Measurements from ENCODE around the gene XPO1. TPM values are rescaled to one million over a fixed set of nuclear protein-coding genes. Genes with fewer than 3 reads are reported as not detected.

The XPO1 gene
- total RNA-seq, 2 donors from 2014 or later = 264 to 315 TPM

DNA sequence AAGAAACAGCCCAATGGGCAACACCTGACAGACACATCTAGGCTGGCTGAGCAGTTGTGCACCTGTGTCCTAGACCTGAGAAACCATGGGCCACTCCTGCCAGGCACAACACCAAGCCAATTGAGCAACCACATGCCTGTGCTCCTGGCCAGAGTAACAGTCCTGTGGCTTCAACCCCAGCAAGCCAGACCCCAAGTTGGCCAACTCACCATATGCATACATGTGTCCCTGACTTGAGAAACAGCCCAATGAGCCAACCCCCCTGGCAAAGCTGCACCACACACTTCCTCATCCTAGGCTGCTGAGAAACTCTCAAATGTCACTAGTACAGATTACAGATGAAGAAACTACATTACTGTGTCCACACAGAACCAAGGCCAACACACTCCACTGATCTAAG is 103.8 kb downstream of the XPO1 start:
- Mint-ChIP-seq H3K4me3 (no peak overlapping the region), H3K36me3 (ENCODE audit: low read depth) (peaks cover 30% of the 10 kb centered on the region), H3K9me3 (peaks cover 33% of the 10 kb centered on the region), H3K4me1 (peaks cover 15% of the 10 kb centered on the region), H3K27me3 (ENCODE audit: insufficient read depth) (no peaks in the 10 kb centered on the region), H3K27ac (peak overlapping the region; percentile 55)
- Histone ChIP-seq H3K27me3 (ENCODE audit: control insufficient read depth, insufficient read depth, low read length, poor library complexity, severe bottlenecking) (no peaks in the 10 kb centered on the region), H3K9me3 (ENCODE audit: control insufficient read depth, low read length) (peaks cover 26% of the 10 kb centered on the region), H3K27ac (ENCODE audit: low read depth, low read length) (no peak overlapping the region), H3K9ac (ENCODE audit: extremely low read depth, low read length, poor library complexity, severe bottlenecking) (no peak overlapping the region), H3K4me1 (ENCODE audit: control insufficient read depth, insufficient read depth, low read length) (peaks cover 3% of the 10 kb centered on the region), H3K4me3 (ENCODE audit: low read length) (no peak overlapping the region), H3K36me3 (ENCODE audit: control insufficient read depth, insufficient read depth, low read length) (peaks cover 6% of the 10 kb centered on the region)
- no peak for TF ChIP-seq CTCF (conservative IDR thresholded peaks at IDR 0.05)
- DNase-seq = no peak

DNA sequence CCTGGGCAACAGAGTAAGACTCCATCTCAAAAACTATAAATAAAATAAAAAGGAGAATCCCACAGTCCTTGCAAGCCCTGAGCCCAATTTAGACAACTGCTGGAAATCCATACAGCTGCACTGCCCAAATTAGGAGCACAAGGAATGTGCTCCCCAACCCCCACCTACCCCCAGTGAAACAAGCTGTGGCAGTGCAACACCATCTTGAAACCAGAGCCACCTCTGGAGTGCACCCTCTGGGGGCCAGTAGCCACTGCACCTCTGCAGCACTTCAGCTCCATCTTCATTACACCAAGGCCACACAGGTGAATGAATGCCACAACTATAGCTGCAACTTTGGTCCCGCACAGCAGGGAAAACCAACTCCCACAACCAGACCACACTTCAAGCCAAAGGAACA is 104.5 kb downstream of the XPO1 start:
- H3K27ac ChIP-seq (ENCODE audit: low read depth, low read length) = no peak overlapping the region
- peak overlapping the region; percentile 74 for H3K27ac Mint-ChIP-seq

DNA sequence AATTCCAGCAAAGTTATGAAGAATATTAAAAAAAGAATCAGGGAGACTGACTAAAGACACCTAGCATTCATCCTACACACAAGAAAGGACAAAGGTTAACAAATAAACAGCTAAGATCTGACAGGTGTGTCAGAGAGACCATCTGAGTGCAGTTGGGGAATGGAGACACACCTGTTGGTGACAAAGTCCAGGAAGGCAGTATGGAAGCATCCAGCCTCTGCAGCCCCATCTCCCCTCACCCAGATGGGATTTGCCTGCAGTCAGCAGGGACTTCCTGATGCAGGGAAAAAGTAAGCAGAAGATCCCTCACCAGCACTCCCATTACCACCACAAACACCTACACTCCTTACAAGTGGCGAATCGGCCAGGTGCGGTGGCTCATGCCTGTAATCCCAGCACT is 105.2 kb downstream of the XPO1 start:
- Mint-ChIP-seq H3K36me3 (ENCODE audit: low read depth) (peaks cover 24% of the 10 kb centered on the region), H3K4me1 (peaks cover 20% of the 10 kb centered on the region), H3K27ac (no peak overlapping the region), H3K9me3 (peaks cover 28% of the 10 kb centered on the region), H3K27me3 (ENCODE audit: insufficient read depth) (no peaks in the 10 kb centered on the region), H3K4me3 (no peak overlapping the region)
- Histone ChIP-seq H3K36me3 (ENCODE audit: control insufficient read depth, insufficient read depth, low read length) (peaks cover 6% of the 10 kb centered on the region), H3K9me3 (ENCODE audit: control insufficient read depth, low read length) (peaks cover 26% of the 10 kb centered on the region), H3K4me3 (ENCODE audit: low read length) (no peak overlapping the region), H3K9ac (ENCODE audit: extremely low read depth, low read length, poor library complexity, severe bottlenecking) (no peak overlapping the region), H3K4me1 (ENCODE audit: control insufficient read depth, insufficient read depth, low read length) (peaks cover 3% of the 10 kb centered on the region), H3K27ac (ENCODE audit: low read depth, low read length) (no peak overlapping the region), H3K27me3 (ENCODE audit: control insufficient read depth, insufficient read depth, low read length, poor library complexity, severe bottlenecking) (no peaks in the 10 kb centered on the region)
- no peak for DNase-seq
- 85 to 93% methylated on average over 3 of the region's 3 CpGs for WGBS, 2 experiments (ENCODE audit: insufficient coverage in 1 of 2, insufficient read length in 1 of 2)
- no peak for TF ChIP-seq CTCF (conservative IDR thresholded peaks at IDR 0.05)

More for the DNA sequence above, 104.5 kb downstream of the XPO1 start:
- Mint-ChIP-seq H3K36me3 (ENCODE audit: low read depth) (peaks cover 27% of the 10 kb centered on the region), H3K27me3 (ENCODE audit: insufficient read depth) (no peaks in the 10 kb centered on the region), H3K4me3 (no peak overlapping the region), H3K4me1 (peaks cover 16% of the 10 kb centered on the region), H3K9me3 (peaks cover 31% of the 10 kb centered on the region)
- Histone ChIP-seq H3K27me3 (ENCODE audit: control insufficient read depth, insufficient read depth, low read length, poor library complexity, severe bottlenecking) (no peaks in the 10 kb centered on the region), H3K9ac (ENCODE audit: extremely low read depth, low read length, poor library complexity, severe bottlenecking) (no peak overlapping the region), H3K4me3 (ENCODE audit: low read length) (no peak overlapping the region), H3K36me3 (ENCODE audit: control insufficient read depth, insufficient read depth, low read length) (peaks cover 6% of the 10 kb centered on the region), H3K4me1 (ENCODE audit: control insufficient read depth, insufficient read depth, low read length) (peaks cover 3% of the 10 kb centered on the region), H3K9me3 (ENCODE audit: control insufficient read depth, low read length) (peaks cover 26% of the 10 kb centered on the region)
- TF ChIP-seq CTCF (conservative IDR thresholded peaks at IDR 0.05) = peak; percentile 37
- 88% methylated on average over 1 of the region's 1 CpG; no CpG with 5 or more reads in 1 of the 2 experiments for WGBS, 2 experiments (ENCODE audit: insufficient coverage in 1 of 2, insufficient read length in 1 of 2)
- DNase-seq = no peak
